AG04449 (cell line): ENCODE data around the gene FCHSD2.

ENCODE experiments used
- CTCF ChIA-PET: fragments of 350-600 bp; formaldehyde crosslinking; extraction: SDS; loops from one replicate; lab custom pipeline; 2021; ENCODE audit warnings: antibody characterized with exemption; lab: Yijun Ruan, JAX
- POLR2A ChIA-PET: fragments of 400-600, 350-600 bp; formaldehyde crosslinking; extraction: SDS; loops from one replicate; lab custom pipeline; 2020; ENCODE audit warnings: antibody characterized with exemption, inconsistent platforms; lab: Yijun Ruan, JAX
- DNase-seq: peaks from one replicate; pipeline ENCODE4 v3.0.0-alpha.2; 2010; ENCODE audit warnings: low read depth, low spot score
- H3K4me3 ChIP-seq: 2 replicates; pipeline ENCODE4 v1.5.1; 2011; ENCODE audit warnings: low read depth, mild to moderate bottlenecking, control low read depth, low read length
- CTCF ChIP-seq: IDR thresholded peaks from one replicate; pipeline ENCODE4 v1.5.1; 2011; ENCODE audit warnings: mild to moderate bottlenecking, moderate library complexity, low read length, control low read depth, inconsistent platforms; ENCODE audit not compliant: insufficient read depth; ENCODE audit errors: missing control alignments

The FCHSD2 gene

GRCh38 chr11:73163638-73164174, 21.6 kb upstream of the FCHSD2 start:
- no peak for TF ChIP-seq CTCF
- DNase-seq, result no peak
- H3K4me3 ChIP-seq, result no peak overlapping the region
- POLR2A ChIA-PET, result no interaction called here
- CTCF ChIA-PET, result interaction anchor here (0.8 to 10.8 kb wide), 8 partner anchors 7 to 336 kb away, joined by 3 to 95 read pairs (median 4); no protein-coding TSS in a partner anchor

GRCh38 chr11:73162196-73162740, 20.1 kb upstream of the FCHSD2 start:
- H3K4me3 ChIP-seq, result no peak overlapping the region
- no peak for TF ChIP-seq CTCF
- no peak for DNase-seq
- ChIA-PET CTCF (interaction anchor here (0.6 to 10.8 kb wide), 4 partner anchors 15 to 210 kb away, joined by 3 to 95 read pairs (median 4); partner anchors contain the start of gene FCHSD2), POLR2A (no interaction called here)

GRCh38 chr11:73160005-73160760, 18.1 kb upstream of the FCHSD2 start:
- no peak overlapping the region for H3K4me3 ChIP-seq
- TF ChIP-seq CTCF, result no peak
- DNase-seq, result no peak
- POLR2A ChIA-PET, result interaction anchor here (3.8 kb wide), 1 partner anchor 17 kb away, joined by 31 read pairs; the partner anchor contains the start of gene FCHSD2
- CTCF ChIA-PET, result interaction anchor here (1.0 to 10.8 kb wide), 8 partner anchors 13 to 367 kb away, joined by 3 to 95 read pairs (median 6); partner anchors contain the start of gene FCHSD2

GRCh38 chr11:73159297-73159696, 17.2 kb upstream of the FCHSD2 start:
- POLR2A ChIA-PET, result interaction anchor here (3.8 kb wide), 1 partner anchor 16 kb away, joined by 31 read pairs; the partner anchor contains the start of gene FCHSD2
- CTCF ChIA-PET, result interaction anchor here (0.8 to 10.8 kb wide), 11 partner anchors 8 to 366 kb away, joined by 3 to 95 read pairs (median 4); partner anchors contain the start of gene FCHSD2
- DNase-seq, result no peak
- TF ChIP-seq CTCF, result no peak
- no peak overlapping the region for H3K4me3 ChIP-seq

- H3K4me3 ChIP-seq, result no peak overlapping the region
- ChIA-PET POLR2A (interaction anchor here (0.5 to 3.8 kb wide), 5 partner anchors 16 to 364 kb away, joined by 3 to 31 read pairs (median 3); partner anchors contain the start of gene FCHSD2), CTCF (interaction anchor here (0.9 to 10.8 kb wide), 14 partner anchors 8 to 366 kb away, joined by 3 to 95 read pairs (median 4); partner anchors contain the start of gene FCHSD2)
- TF ChIP-seq CTCF, result no peak
- peak; percentile 69 for DNase-seq
Observed at GRCh38 chr11:73158356-73159051, 16.4 kb upstream of the FCHSD2 start.
